Chondrocyte (in vitro differentiated cells): Measurements from ENCODE around the gene HPGD. TPM values are rescaled to one million over a fixed set of nuclear protein-coding genes. Genes with fewer than 3 reads are reported as not detected.

ENCODE experiments used
- DNase-seq: peaks from one replicate; pipeline ENCODE4 v3.0.0; 2021; ENCODE audit warnings: mixed read lengths, low spot score
- H3K27ac Mint-ChIP-seq: one replicate; pipeline ENCODE4 v1.8.0; 2021; ENCODE audit warnings: mild to moderate bottlenecking, moderate library complexity, mixed read lengths; ENCODE audit not compliant: unreplicated experiment
- H3K27me3 Mint-ChIP-seq: 2 replicates; pipeline ENCODE4 v1.8.0; 2021; ENCODE audit warnings: low read depth, mixed read lengths
- H3K36me3 Mint-ChIP-seq: 2 replicates; pipeline ENCODE4 v1.8.0; 2021; ENCODE audit warnings: low read depth, mixed read lengths
- H3K4me1 Mint-ChIP-seq: 2 replicates; pipeline ENCODE4 v1.8.0; 2021; ENCODE audit warnings: low read depth, mild to moderate bottlenecking, mixed read lengths
- H3K4me3 Mint-ChIP-seq: one replicate; pipeline ENCODE4 v1.8.0; 2021; ENCODE audit warnings: mild to moderate bottlenecking, moderate library complexity, mixed read lengths; ENCODE audit not compliant: unreplicated experiment
- H3K9me3 Mint-ChIP-seq: 2 replicates; pipeline ENCODE4 v1.8.0; 2021; ENCODE audit warnings: low read depth, mixed read lengths
- total RNA-seq: library from RNA; stranded (reverse); gene quantifications from 3 replicates; pipeline ENCODE4 v1.2.1, GENCODE V29; 2021
- TF ChIP-seq, protein P1 (sequence below): fragments of 200-600 bp; sonication (generic); IDR thresholded peaks from 2 replicates; pipeline ENCODE4 v1.5.0; 2021; ENCODE audit warnings: antibody characterized with exemption, mild to moderate bottlenecking, moderate library complexity

The HPGD gene
- total RNA-seq, 1 donor from 2014 or later = not detected

DNA sequence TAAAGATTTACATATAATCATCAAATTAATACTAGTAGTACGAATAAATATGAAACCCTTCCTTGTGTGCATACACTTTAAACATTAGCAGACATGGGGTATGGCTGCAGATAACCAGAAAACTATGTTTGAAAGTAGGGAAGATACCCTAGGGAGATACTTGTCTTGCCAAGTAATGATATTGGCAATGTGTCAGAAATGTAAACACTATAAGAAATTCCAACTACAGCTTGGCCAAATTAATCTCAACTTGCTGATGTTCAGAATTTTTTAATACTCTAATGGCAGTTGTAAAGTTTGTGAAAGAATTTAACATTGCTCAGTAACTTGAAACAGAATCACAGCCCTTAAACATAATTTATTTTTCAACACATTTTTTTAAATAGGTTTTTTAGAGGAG is 27.4 kb upstream of the HPGD start:
- Mint-ChIP-seq H3K9me3 (peaks cover 13% of the 10 kb centered on the region), H3K4me3 (no peak overlapping the region)
- TF ChIP-seq, protein P1, sequence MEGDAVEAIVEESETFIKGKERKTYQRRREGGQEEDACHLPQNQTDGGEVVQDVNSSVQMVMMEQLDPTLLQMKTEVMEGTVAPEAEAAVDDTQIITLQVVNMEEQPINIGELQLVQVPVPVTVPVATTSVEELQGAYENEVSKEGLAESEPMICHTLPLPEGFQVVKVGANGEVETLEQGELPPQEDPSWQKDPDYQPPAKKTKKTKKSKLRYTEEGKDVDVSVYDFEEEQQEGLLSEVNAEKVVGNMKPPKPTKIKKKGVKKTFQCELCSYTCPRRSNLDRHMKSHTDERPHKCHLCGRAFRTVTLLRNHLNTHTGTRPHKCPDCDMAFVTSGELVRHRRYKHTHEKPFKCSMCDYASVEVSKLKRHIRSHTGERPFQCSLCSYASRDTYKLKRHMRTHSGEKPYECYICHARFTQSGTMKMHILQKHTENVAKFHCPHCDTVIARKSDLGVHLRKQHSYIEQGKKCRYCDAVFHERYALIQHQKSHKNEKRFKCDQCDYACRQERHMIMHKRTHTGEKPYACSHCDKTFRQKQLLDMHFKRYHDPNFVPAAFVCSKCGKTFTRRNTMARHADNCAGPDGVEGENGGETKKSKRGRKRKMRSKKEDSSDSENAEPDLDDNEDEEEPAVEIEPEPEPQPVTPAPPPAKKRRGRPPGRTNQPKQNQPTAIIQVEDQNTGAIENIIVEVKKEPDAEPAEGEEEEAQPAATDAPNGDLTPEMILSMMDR = no peak

DNA sequence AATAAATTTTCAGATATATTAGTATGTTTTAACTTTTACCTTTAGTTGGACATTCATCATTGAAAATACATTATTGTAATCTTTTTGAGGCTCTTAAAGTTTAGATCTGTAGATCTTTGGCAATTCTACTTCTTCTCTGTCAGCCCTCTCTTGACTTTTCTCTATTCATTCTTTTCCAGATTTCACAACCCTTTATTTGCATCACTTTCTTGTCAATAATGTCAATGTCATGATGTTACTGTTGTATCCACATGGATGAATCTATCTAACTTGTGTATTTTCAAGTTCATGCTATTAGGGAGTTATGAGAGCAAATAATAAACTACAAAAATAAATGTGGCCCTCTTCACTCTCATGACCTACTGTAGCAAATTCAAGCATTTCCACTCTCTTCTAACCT is 23.0 kb upstream of the HPGD start:
- Mint-ChIP-seq H3K36me3 (no peaks in the 10 kb centered on the region), H3K4me1 (peaks cover 7% of the 10 kb centered on the region), H3K27ac (no peak overlapping the region), H3K27me3 (peaks cover 4% of the 10 kb centered on the region), H3K9me3 (peaks cover 15% of the 10 kb centered on the region), H3K4me3 (no peak overlapping the region)
- DNase-seq = no peak
- TF ChIP-seq, protein P1 = no peak

More for the DNA sequence above, 27.4 kb upstream of the HPGD start:
- no peak for DNase-seq
- Mint-ChIP-seq H3K36me3 (no peaks in the 10 kb centered on the region), H3K27ac (no peak overlapping the region), H3K4me1 (peaks cover 17% of the 10 kb centered on the region), H3K27me3 (peaks cover 4% of the 10 kb centered on the region)

DNA sequence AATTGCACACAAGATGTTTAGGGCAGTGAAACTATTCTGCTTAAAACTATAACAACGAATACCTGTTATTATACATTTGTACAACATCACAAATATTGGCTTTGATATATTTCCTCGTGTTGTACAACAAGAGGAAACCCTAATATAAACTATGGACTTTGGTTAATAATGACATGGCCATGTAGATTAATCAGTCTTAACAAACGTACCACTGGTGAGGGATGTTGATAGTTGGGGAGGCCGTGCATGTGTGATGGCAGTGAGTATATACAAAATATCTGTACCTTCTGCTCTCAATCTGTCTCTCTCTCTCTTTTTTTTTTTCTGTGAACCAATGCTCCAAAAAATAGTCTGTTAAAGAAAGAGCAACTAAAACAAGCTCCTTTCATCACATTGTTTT is 22.2 kb upstream of the HPGD start:
- H3K9me3 Mint-ChIP-seq = peaks cover 15% of the 10 kb centered on the region
- DNase-seq = no peak
- H3K27ac Mint-ChIP-seq = no peak overlapping the region
- no peaks in the 10 kb centered on the region for H3K4me1 Mint-ChIP-seq
- TF ChIP-seq, protein P1 = no peak
- no peak overlapping the region for H3K4me3 Mint-ChIP-seq
- peaks cover 4% of the 10 kb centered on the region for H3K27me3 Mint-ChIP-seq
- no peaks in the 10 kb centered on the region for H3K36me3 Mint-ChIP-seq

DNA sequence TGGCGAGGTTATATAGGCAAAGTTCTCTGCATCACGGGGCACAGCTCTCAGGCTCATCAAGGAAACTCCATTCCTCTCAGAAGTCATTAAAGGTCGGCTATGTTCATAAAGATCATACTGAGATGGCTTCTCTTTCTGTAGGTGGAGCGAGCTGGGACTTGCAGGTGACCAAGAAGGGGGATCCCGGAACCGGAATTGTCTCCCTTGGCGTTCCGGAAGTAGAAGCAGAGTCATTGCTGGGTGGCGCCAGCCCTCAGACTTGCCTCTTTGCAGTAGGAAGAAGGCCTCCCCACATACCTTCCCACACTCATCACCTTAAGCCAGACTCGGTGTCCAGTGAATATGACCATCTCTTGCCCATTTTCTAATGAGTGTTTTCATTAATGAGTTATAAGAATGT is 17.9 kb upstream of the HPGD start:
- TF ChIP-seq, protein P1 = no peak
- Mint-ChIP-seq H3K27me3 (peaks cover 6% of the 10 kb centered on the region), H3K4me3 (no peak overlapping the region), H3K4me1 (no peaks in the 10 kb centered on the region), H3K36me3 (no peaks in the 10 kb centered on the region), H3K27ac (no peak overlapping the region), H3K9me3 (peaks cover 12% of the 10 kb centered on the region)
- no peak for DNase-seq

DNA sequence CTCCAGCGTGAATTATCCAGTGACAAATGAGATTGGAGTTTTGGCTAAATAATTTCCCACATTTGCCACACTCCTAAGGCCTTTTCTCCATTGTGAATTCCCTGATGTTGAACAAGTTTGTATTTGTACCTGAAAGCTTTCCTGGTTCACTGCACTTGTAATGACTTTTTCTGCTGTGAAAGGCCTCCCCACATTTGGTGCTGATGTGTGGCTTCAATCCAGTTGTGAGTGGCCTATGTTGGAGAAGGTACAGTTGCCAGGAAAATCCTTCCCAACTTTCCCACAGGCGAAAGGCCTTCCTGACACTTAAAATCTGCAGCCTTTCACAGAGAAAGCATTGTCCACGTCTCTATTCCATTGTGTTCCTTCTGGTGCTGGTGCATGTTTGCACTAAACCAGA is 17.3 kb upstream of the HPGD start:
- H3K4me1 Mint-ChIP-seq = no peaks in the 10 kb centered on the region
- H3K27me3 Mint-ChIP-seq = peaks cover 9% of the 10 kb centered on the region
- no peak overlapping the region for H3K27ac Mint-ChIP-seq

More for the DNA sequence above, 17.3 kb upstream of the HPGD start:
- peaks cover 12% of the 10 kb centered on the region for H3K9me3 Mint-ChIP-seq
- no peaks in the 10 kb centered on the region for H3K36me3 Mint-ChIP-seq
- TF ChIP-seq, protein P1 = no peak
- H3K4me3 Mint-ChIP-seq = no peak overlapping the region
- no peak for DNase-seq
